AG10803 (cell line): Measurements from ENCODE around the gene PERM1.
"Not testable (repeated sequence)": the region's sequence is repeated elsewhere in the genome, so short reads cannot be mapped to it uniquely, and the experiment has no call there.

Experiments used
- DNase-seq: peaks from one replicate; pipeline ENCODE4 v3.0.0; 2010; ENCODE audit warnings: low read depth
- H3K4me3 ChIP-seq: 2 replicates; pipeline ENCODE4 v1.5.1; 2011; ENCODE audit warnings: mild to moderate bottlenecking, low read length, control low read depth
- CTCF ChIP-seq: conservative IDR thresholded peaks from 2 replicates; pipeline ENCODE4 v1.5.1; 2011; ENCODE audit warnings: mild to moderate bottlenecking, low read length, control low read depth, inconsistent platforms

The PERM1 gene

GRCh38 chr1:947958-948357 is 33.9 kb downstream of the PERM1 start:
- H3K4me3 ChIP-seq: no peak overlapping the region
- DNase-seq: no peak
- TF ChIP-seq CTCF: no peak

GRCh38 chr1:946811-947210 is 35.1 kb downstream of the PERM1 start:
- H3K4me3 ChIP-seq, DNase-seq: not testable (repeated sequence)

- H3K4me3 ChIP-seq: no peak overlapping the region
- DNase-seq: no peak
- no peak for TF ChIP-seq CTCF
Measured at GRCh38 chr1:945688-946556, 36.0 kb downstream of the PERM1 start.

GRCh38 chr1:944341-945325 is 37.3 kb downstream of the PERM1 start:
- no peak for DNase-seq
- H3K4me3 ChIP-seq: no peak overlapping the region
- TF ChIP-seq CTCF: no peak

GRCh38 chr1:943545-944340 is 38.1 kb downstream of the PERM1 start:
- H3K4me3 ChIP-seq: no peak overlapping the region
- no peak for TF ChIP-seq CTCF
- DNase-seq: no peak

- H3K4me3 ChIP-seq: no peak overlapping the region
- no peak for TF ChIP-seq CTCF
- DNase-seq: no peak
Measured at GRCh38 chr1:942864-943533, 38.9 kb downstream of the PERM1 start.
